ENCODE results near the gene CTSE. TPM values are rescaled to one million over a fixed set of nuclear protein-coding genes. Genes with fewer than 3 reads are reported as not detected.

Gene CTSE
- total RNA-seq, 1 donor from 2014 or later: not detected

DNA sequence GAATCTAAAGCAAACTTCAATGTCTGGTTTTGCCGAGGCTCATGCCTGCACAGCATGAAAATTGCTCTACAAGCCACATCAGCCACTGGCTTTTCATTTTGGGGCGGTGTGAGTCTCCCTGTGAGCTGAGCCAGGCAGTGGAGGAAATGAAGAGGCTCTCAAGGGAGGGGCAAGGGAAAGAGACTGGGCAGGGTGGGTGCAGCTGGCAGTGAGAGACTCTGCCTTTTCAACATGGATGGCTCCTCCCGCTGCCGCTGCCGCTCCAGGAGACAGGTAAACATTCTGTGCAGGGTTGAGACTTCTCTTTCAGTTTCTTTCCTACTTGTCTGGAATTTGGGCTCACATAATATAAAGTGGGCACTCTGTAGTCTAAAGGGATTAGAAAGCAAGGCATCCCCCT lies 11.3 kb upstream of the CTSE start:
- no peak overlapping the region for H3K4me3 Mint-ChIP-seq (ENCODE audit: unreplicated experiment)
- H3K4me1 Mint-ChIP-seq (ENCODE audit: unreplicated experiment): no peaks in the 10 kb centered on the region
- TF ChIP-seq, protein P1, sequence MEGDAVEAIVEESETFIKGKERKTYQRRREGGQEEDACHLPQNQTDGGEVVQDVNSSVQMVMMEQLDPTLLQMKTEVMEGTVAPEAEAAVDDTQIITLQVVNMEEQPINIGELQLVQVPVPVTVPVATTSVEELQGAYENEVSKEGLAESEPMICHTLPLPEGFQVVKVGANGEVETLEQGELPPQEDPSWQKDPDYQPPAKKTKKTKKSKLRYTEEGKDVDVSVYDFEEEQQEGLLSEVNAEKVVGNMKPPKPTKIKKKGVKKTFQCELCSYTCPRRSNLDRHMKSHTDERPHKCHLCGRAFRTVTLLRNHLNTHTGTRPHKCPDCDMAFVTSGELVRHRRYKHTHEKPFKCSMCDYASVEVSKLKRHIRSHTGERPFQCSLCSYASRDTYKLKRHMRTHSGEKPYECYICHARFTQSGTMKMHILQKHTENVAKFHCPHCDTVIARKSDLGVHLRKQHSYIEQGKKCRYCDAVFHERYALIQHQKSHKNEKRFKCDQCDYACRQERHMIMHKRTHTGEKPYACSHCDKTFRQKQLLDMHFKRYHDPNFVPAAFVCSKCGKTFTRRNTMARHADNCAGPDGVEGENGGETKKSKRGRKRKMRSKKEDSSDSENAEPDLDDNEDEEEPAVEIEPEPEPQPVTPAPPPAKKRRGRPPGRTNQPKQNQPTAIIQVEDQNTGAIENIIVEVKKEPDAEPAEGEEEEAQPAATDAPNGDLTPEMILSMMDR (IDR thresholded peaks at IDR 0.05): no peak
- H3K9me3 Mint-ChIP-seq (ENCODE audit: unreplicated experiment): no peaks in the 10 kb centered on the region
- peaks cover 64% of the 10 kb centered on the region for H3K27me3 Mint-ChIP-seq (ENCODE audit: unreplicated experiment)
- peak; percentile 48 for DNase-seq (ENCODE audit: extremely low spot score, unreplicated experiment)
- no peaks in the 10 kb centered on the region for H3K36me3 Mint-ChIP-seq (ENCODE audit: unreplicated experiment)
- H3K27ac Mint-ChIP-seq (ENCODE audit: unreplicated experiment): no peak overlapping the region

DNA sequence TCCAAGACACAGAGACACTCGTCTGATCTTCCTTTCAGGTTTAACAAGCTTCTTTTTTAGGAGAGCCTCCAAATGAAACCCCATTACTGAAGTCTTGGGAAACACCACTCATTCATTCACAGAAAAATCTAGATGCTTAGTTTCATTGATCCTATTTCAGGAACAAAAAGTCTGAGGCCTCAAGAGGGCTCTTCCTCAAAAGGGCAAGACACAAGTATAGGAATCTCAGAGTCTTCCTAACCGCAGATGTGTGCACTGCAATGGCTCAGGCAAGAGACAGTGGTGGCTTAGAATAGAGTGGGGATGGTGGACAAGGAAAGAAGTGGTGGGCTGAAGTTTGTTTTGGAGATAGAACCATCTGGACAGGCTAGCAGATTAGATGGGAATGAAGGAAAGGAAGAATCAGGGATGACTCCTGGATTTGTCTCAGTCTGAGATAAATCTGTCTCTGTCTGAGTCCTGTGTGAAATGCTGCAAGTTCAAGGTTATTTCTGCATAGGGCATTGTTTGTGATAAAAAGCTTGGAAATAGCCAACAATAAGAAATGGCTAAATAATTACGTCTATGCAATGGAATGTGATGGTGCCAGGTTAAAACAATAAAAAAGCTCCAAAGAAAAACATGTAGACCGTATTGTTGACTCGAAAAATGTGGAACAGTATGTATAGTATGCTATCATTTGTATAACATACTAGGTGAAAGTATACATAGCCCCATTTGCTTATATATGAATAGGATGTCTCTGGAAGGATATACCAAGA lies 8.9 kb upstream of the CTSE start:
- Mint-ChIP-seq H3K36me3 (ENCODE audit: unreplicated experiment) (no peaks in the 10 kb centered on the region), H3K4me3 (ENCODE audit: unreplicated experiment) (no peak overlapping the region), H3K4me1 (ENCODE audit: unreplicated experiment) (no peaks in the 10 kb centered on the region), H3K27me3 (ENCODE audit: unreplicated experiment) (peaks cover 66% of the 10 kb centered on the region), H3K9me3 (ENCODE audit: unreplicated experiment) (no peaks in the 10 kb centered on the region), H3K27ac (ENCODE audit: unreplicated experiment) (no peak overlapping the region)
- peak; percentile 1 for DNase-seq (ENCODE audit: extremely low spot score, unreplicated experiment)
- TF ChIP-seq, protein P1 (IDR thresholded peaks at IDR 0.05): no peak

DNA sequence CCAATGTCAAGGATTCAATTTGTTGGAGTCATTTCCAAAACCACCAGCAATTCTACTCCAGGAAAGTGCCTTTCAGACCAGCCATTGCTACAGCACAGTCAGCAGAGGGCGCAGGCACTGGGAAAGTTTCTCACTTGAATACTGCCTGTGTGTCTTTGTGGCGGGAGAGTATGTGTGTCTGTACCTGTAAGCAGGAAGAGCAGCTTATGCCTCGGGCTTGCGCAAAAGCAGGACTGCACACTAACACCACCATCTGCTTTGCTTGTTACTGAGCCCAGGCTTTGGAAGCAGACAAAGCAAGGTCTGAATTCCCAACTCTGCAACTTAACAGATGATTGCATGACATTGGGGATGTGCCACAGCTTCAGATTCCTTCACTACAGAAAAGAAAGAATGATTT lies 7.0 kb upstream of the CTSE start:
- Mint-ChIP-seq H3K27me3 (ENCODE audit: unreplicated experiment) (peaks cover 60% of the 10 kb centered on the region), H3K27ac (ENCODE audit: unreplicated experiment) (no peak overlapping the region), H3K36me3 (ENCODE audit: unreplicated experiment) (no peaks in the 10 kb centered on the region), H3K4me1 (ENCODE audit: unreplicated experiment) (no peaks in the 10 kb centered on the region), H3K9me3 (ENCODE audit: unreplicated experiment) (peaks cover 5% of the 10 kb centered on the region), H3K4me3 (ENCODE audit: unreplicated experiment) (no peak overlapping the region)
- peak; percentile 81 for DNase-seq (ENCODE audit: extremely low spot score, unreplicated experiment)
- TF ChIP-seq, protein P1 (IDR thresholded peaks at IDR 0.05): peak; percentile 85

DNA sequence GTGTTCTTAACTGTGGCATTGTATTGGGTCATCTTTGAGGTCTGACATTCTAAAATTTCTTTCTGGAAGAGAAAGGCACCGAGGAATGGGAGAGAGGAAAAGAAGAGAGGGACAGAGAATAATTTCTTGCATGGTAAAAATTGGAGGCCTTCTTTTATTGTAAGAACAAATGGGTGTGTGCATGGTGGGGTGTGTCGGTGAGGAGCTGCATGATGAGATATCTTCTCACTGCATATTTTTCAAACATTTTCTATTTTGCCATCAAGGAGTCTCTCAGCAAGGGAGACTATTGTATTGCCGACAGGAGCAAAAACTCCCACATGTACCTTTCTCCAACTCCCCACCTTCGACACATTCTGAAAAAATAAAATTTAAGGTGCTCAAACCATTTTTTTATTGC lies 6.5 kb upstream of the CTSE start:
- no peak for DNase-seq (ENCODE audit: extremely low spot score, unreplicated experiment)
- Mint-ChIP-seq H3K36me3 (ENCODE audit: unreplicated experiment) (no peaks in the 10 kb centered on the region), H3K4me1 (ENCODE audit: unreplicated experiment) (no peaks in the 10 kb centered on the region), H3K27me3 (ENCODE audit: unreplicated experiment) (peaks cover 59% of the 10 kb centered on the region), H3K4me3 (ENCODE audit: unreplicated experiment) (no peak overlapping the region), H3K9me3 (ENCODE audit: unreplicated experiment) (peaks cover 5% of the 10 kb centered on the region), H3K27ac (ENCODE audit: unreplicated experiment) (no peak overlapping the region)
- TF ChIP-seq, protein P1 (IDR thresholded peaks at IDR 0.05): no peak

DNA sequence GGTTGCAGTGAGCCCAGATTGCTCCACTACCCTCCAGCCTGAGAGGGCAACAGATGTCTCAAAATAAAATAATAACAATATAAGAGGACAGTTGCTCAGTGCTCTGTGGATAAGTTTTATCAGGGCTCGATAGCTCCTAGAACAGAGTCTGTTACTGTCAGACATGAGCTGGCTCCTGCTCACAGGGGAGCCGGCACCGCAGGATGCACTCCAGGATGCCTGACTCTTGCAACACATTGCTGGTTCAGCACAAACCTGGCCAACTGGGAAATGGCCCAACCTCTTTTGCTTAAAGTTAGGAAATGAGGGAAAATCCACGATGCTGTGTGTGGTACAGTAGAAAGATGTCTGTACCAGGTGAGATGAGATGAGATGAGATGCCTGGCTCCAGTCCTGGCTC lies 5.8 kb upstream of the CTSE start:
- Mint-ChIP-seq H3K4me1 (ENCODE audit: unreplicated experiment) (no peaks in the 10 kb centered on the region), H3K27me3 (ENCODE audit: unreplicated experiment) (peaks cover 52% of the 10 kb centered on the region), H3K9me3 (ENCODE audit: unreplicated experiment) (peaks cover 5% of the 10 kb centered on the region), H3K36me3 (ENCODE audit: unreplicated experiment) (no peaks in the 10 kb centered on the region), H3K4me3 (ENCODE audit: unreplicated experiment) (no peak overlapping the region), H3K27ac (ENCODE audit: unreplicated experiment) (no peak overlapping the region)
- DNase-seq (ENCODE audit: extremely low spot score, unreplicated experiment): peak; percentile 51
- TF ChIP-seq, protein P1 (IDR thresholded peaks at IDR 0.05): no peak

Measured in osteocyte (in vitro differentiated cells).